Esophagus muscularis mucosa (tissue), 3 donors: ENCODE results near the gene RPS6KA2.

ENCODE experiments used
- CTCF ChIP-seq, 3 experiments: fragments of 200-600 bp in 2 of 3; fragments of 450-650 bp in 1 of 3; sonication (generic) in 2 of 3; IDR thresholded peaks; one replicate each; pipeline ENCODE4 v1.5.1; 2017 to 2019; ENCODE audit warnings: antibody characterized with exemption in 3 of 3, mild to moderate bottlenecking in 2 of 3, moderate library complexity in 1 of 3
- POLR2A ChIP-seq: fragments of 450-650 bp; IDR thresholded peaks from one replicate; pipeline ENCODE4 v1.6.1; 2017; ENCODE audit warnings: antibody characterized with exemption, moderate library complexity, mild to moderate bottlenecking, low read depth

- TF ChIP-seq POLR2A (no peak), CTCF (IDR thresholded peaks at IDR 0.05) (no peak)
Measured at GRCh38 chr6:166453651-166454050, 173.4 kb downstream of the RPS6KA2 start.
